ENCODE data around the gene NFU1. TPM values are rescaled to one million over a fixed set of nuclear protein-coding genes. Genes with fewer than 3 reads are reported as not detected.

NFU1 gene
- total RNA-seq, 2 donors from 2014 or later = 37.0 to 37.9 TPM

DNA sequence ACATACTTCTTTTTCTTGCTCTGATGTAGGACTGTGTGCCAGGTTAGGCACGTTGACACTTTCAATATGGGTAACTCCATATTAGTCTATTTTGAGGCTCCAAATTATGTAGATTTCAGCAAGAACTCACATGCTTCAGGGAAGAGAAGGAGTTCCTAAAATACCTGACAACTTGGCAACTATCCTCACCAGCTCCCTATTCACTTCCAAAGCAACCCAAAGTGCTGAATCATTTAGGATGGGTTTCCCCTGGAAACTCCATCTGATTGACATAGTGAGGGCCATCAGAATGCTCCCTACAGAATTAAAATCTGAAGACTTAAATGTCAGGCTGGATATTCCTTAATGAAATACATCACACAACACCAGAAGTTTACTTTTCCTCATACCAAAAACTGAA, 32.5 kb upstream of the NFU1 start:
- H3K4me1 Mint-ChIP-seq = peaks cover 3% of the 10 kb centered on the region
- no peak overlapping the region for H3K4me3 Mint-ChIP-seq
- TF ChIP-seq, protein P1, sequence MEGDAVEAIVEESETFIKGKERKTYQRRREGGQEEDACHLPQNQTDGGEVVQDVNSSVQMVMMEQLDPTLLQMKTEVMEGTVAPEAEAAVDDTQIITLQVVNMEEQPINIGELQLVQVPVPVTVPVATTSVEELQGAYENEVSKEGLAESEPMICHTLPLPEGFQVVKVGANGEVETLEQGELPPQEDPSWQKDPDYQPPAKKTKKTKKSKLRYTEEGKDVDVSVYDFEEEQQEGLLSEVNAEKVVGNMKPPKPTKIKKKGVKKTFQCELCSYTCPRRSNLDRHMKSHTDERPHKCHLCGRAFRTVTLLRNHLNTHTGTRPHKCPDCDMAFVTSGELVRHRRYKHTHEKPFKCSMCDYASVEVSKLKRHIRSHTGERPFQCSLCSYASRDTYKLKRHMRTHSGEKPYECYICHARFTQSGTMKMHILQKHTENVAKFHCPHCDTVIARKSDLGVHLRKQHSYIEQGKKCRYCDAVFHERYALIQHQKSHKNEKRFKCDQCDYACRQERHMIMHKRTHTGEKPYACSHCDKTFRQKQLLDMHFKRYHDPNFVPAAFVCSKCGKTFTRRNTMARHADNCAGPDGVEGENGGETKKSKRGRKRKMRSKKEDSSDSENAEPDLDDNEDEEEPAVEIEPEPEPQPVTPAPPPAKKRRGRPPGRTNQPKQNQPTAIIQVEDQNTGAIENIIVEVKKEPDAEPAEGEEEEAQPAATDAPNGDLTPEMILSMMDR (conservative IDR thresholded peaks at IDR 0.05) = no peak
- H3K27ac ChIP-seq (ENCODE audit: low read depth, low read length) = no peak overlapping the region
- no peaks in the 10 kb centered on the region for H3K4me1 ChIP-seq (ENCODE audit: control insufficient read depth, insufficient read depth, low read length)
- no peaks in the 10 kb centered on the region for H3K9me3 Mint-ChIP-seq
- no peak overlapping the region for H3K4me3 ChIP-seq (ENCODE audit: low read length)
- no peaks in the 10 kb centered on the region for H3K9me3 ChIP-seq (ENCODE audit: control insufficient read depth, low read length)
- H3K9ac ChIP-seq (ENCODE audit: extremely low read depth, low read length, poor library complexity, severe bottlenecking) = no peak overlapping the region
- no peaks in the 10 kb centered on the region for H3K27me3 Mint-ChIP-seq (ENCODE audit: insufficient read depth)
- peaks cover 18% of the 10 kb centered on the region for H3K36me3 Mint-ChIP-seq (ENCODE audit: low read depth)
- H3K27ac Mint-ChIP-seq = no peak overlapping the region
- no peak for DNase-seq
- H3K36me3 ChIP-seq (ENCODE audit: control insufficient read depth, insufficient read depth, low read length) = peaks cover 10% of the 10 kb centered on the region
- no peaks in the 10 kb centered on the region for H3K27me3 ChIP-seq (ENCODE audit: control insufficient read depth, insufficient read depth, low read length, poor library complexity, severe bottlenecking)
- WGBS, 2 experiments (ENCODE audit: insufficient coverage in 1 of 2, insufficient read length in 1 of 2) = 88% methylated on average over 1 of the region's 1 CpG

DNA sequence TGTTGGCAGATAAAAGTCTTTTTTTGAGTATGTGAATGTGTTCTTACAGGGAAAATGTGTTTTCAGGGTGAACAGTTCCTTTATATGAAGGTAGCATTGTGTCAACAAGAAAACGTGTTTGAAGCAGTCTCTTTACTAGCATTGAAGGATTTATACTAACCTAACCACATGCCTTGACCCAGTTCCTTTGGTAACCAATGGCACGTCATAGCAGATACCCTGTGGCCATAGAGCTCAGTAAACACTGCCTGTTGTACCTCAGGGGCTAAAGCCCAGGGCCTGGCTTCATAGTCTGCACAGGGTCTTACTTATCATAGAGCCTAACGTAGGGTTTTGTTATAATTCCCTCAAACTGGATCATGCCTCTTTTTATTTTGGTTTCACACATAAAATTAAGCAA, 32.1 kb upstream of the NFU1 start:
- Mint-ChIP-seq H3K36me3 (ENCODE audit: low read depth) (peaks cover 18% of the 10 kb centered on the region), H3K9me3 (no peaks in the 10 kb centered on the region), H3K27ac (no peak overlapping the region), H3K27me3 (ENCODE audit: insufficient read depth) (no peaks in the 10 kb centered on the region), H3K4me1 (peaks cover 3% of the 10 kb centered on the region), H3K4me3 (no peak overlapping the region)
- H3K27ac ChIP-seq (ENCODE audit: low read depth, low read length) = no peak overlapping the region
- H3K9me3 ChIP-seq (ENCODE audit: control insufficient read depth, low read length) = no peaks in the 10 kb centered on the region
- no peaks in the 10 kb centered on the region for H3K4me1 ChIP-seq (ENCODE audit: control insufficient read depth, insufficient read depth, low read length)
- no peak overlapping the region for H3K9ac ChIP-seq (ENCODE audit: extremely low read depth, low read length, poor library complexity, severe bottlenecking)
- DNase-seq = no peak
- H3K27me3 ChIP-seq (ENCODE audit: control insufficient read depth, insufficient read depth, low read length, poor library complexity, severe bottlenecking) = no peaks in the 10 kb centered on the region
- WGBS, 2 experiments (ENCODE audit: insufficient coverage in 1 of 2, insufficient read length in 1 of 2) = 94% methylated on average over 3 of the region's 3 CpGs
- peaks cover 14% of the 10 kb centered on the region for H3K36me3 ChIP-seq (ENCODE audit: control insufficient read depth, insufficient read depth, low read length)
- no peak overlapping the region for H3K4me3 ChIP-seq (ENCODE audit: low read length)
- TF ChIP-seq, protein P1 (conservative IDR thresholded peaks at IDR 0.05) = no peak

DNA sequence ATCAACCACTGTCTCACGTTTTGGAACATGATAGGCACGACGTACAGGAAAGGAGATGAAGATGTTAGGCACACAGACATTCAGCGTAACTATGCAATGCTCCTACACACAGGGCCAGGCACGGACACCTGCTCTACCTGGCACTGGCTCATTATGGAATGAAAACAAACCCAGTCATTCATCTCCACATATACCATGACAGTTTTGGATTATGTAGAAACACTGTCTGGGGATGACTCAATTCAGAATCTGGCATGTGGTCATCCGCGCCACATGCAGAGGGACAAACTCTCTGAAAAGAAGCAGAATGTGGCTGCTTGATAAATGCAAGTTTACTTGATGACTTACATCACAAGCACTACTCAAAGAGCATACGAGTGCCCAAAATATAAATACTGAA, 29.5 kb upstream of the NFU1 start:
- H3K9me3 Mint-ChIP-seq = no peaks in the 10 kb centered on the region
- peaks cover 19% of the 10 kb centered on the region for H3K36me3 ChIP-seq (ENCODE audit: control insufficient read depth, insufficient read depth, low read length)

More for the DNA sequence above, 29.5 kb upstream of the NFU1 start:
- no peak overlapping the region for H3K9ac ChIP-seq (ENCODE audit: extremely low read depth, low read length, poor library complexity, severe bottlenecking)
- H3K27ac ChIP-seq (ENCODE audit: low read depth, low read length) = no peak overlapping the region
- DNase-seq = no peak
- no peaks in the 10 kb centered on the region for H3K9me3 ChIP-seq (ENCODE audit: control insufficient read depth, low read length)
- H3K4me3 Mint-ChIP-seq = no peak overlapping the region
- 95 to 96% methylated on average over 4 to 8 of the region's 8 CpGs for WGBS, 2 experiments (ENCODE audit: insufficient coverage in 1 of 2, insufficient read length in 1 of 2)
- H3K27ac Mint-ChIP-seq = no peak overlapping the region
- H3K27me3 ChIP-seq (ENCODE audit: control insufficient read depth, insufficient read depth, low read length, poor library complexity, severe bottlenecking) = no peaks in the 10 kb centered on the region
- H3K4me1 Mint-ChIP-seq = peaks cover 3% of the 10 kb centered on the region
- H3K36me3 Mint-ChIP-seq (ENCODE audit: low read depth) = peaks cover 28% of the 10 kb centered on the region
- H3K27me3 Mint-ChIP-seq (ENCODE audit: insufficient read depth) = no peaks in the 10 kb centered on the region
- no peaks in the 10 kb centered on the region for H3K4me1 ChIP-seq (ENCODE audit: control insufficient read depth, insufficient read depth, low read length)
- no peak overlapping the region for H3K4me3 ChIP-seq (ENCODE audit: low read length)
- TF ChIP-seq, protein P1 (conservative IDR thresholded peaks at IDR 0.05) = no peak

Data from endodermal cell (in vitro differentiated cells).